ENCODE measurements around the gene MAGEC3. TPM values are rescaled to one million over a fixed set of nuclear protein-coding genes. Genes with fewer than 3 reads are reported as not detected.

MAGEC3 gene
- total RNA-seq, 1 experiment from 2014 or later, result not detected

GRCh38 chrX:141935645-141936044 lies 97.5 kb downstream of the MAGEC3 start:
- Histone ChIP-seq H3K4me1 (ENCODE audit: insufficient read depth, low read length, poor library complexity, severe bottlenecking) (no peaks in the 10 kb centered on the region), H3K9me3 (ENCODE audit: low read depth, low read length, poor library complexity, severe bottlenecking) (peaks cover 8% of the 10 kb centered on the region), H3K36me3 (ENCODE audit: insufficient read depth, low read length, poor library complexity, severe bottlenecking) (no peaks in the 10 kb centered on the region), H3K4me3 (ENCODE audit: low read depth, low read length, poor library complexity, severe bottlenecking) (no peak overlapping the region), H3K27me3 (replicated peaks; ENCODE audit: insufficient read depth, low read depth, low read length, poor library complexity) (no peaks in the 10 kb centered on the region), H3K27ac (ENCODE audit: low read depth, low read length, poor library complexity, severe bottlenecking) (no peak overlapping the region)
- POLR2A ChIA-PET (ENCODE audit: low non-redundant PET), result no interaction called here
- CTCF ChIA-PET, result no interaction called here
- TF ChIP-seq CTCF (conservative IDR thresholded peaks at IDR 0.05; ENCODE audit: low read depth, low read length) (no peak), EZH2 (IDR thresholded peaks at IDR 0.05; ENCODE audit: borderline replicate concordance, low read depth, low read length, poor library complexity, severe bottlenecking) (no peak)
- no TSS peak for BruUV-seq (replicated peaks)
- intact Hi-C loops (cut with micrococcal nuclease; ENCODE audit: unreplicated experiment), result no loop called here
- no peak for DNase-seq (ENCODE audit: low spot score)

- no peak for DNase-seq (ENCODE audit: low spot score)
- Histone ChIP-seq H3K4me3 (ENCODE audit: low read depth, low read length, poor library complexity, severe bottlenecking) (no peak overlapping the region), H3K27me3 (replicated peaks; ENCODE audit: insufficient read depth, low read depth, low read length, poor library complexity) (no peaks in the 10 kb centered on the region), H3K9me3 (ENCODE audit: low read depth, low read length, poor library complexity, severe bottlenecking) (peaks cover 8% of the 10 kb centered on the region), H3K27ac (ENCODE audit: low read depth, low read length, poor library complexity, severe bottlenecking) (no peak overlapping the region), H3K4me1 (ENCODE audit: insufficient read depth, low read length, poor library complexity, severe bottlenecking) (no peaks in the 10 kb centered on the region), H3K36me3 (ENCODE audit: insufficient read depth, low read length, poor library complexity, severe bottlenecking) (no peaks in the 10 kb centered on the region)
- POLR2A ChIA-PET (ENCODE audit: low non-redundant PET), result no interaction called here
- CTCF ChIA-PET, result no interaction called here
- TF ChIP-seq EZH2 (IDR thresholded peaks at IDR 0.05; ENCODE audit: borderline replicate concordance, low read depth, low read length, poor library complexity, severe bottlenecking) (no peak), CTCF (conservative IDR thresholded peaks at IDR 0.05; ENCODE audit: low read depth, low read length) (no peak)
- intact Hi-C loops (cut with micrococcal nuclease; ENCODE audit: unreplicated experiment), result no loop called here
- no TSS peak for BruUV-seq (replicated peaks)
Observed at GRCh38 chrX:141936080-141936479, 98.0 kb downstream of the MAGEC3 start.

GRCh38 chrX:141941234-141941633 lies 103.1 kb downstream of the MAGEC3 start:
- H3K4me1 ChIP-seq (ENCODE audit: insufficient read depth, low read length, poor library complexity, severe bottlenecking), result no peaks in the 10 kb centered on the region
- intact Hi-C loops (cut with micrococcal nuclease; ENCODE audit: unreplicated experiment), result no loop called here
- no TSS peak for BruUV-seq (replicated peaks)
- H3K27me3 ChIP-seq (replicated peaks; ENCODE audit: insufficient read depth, low read depth, low read length, poor library complexity), result no peaks in the 10 kb centered on the region
- TF ChIP-seq EZH2 (IDR thresholded peaks at IDR 0.05; ENCODE audit: borderline replicate concordance, low read depth, low read length, poor library complexity, severe bottlenecking) (no peak), CTCF (conservative IDR thresholded peaks at IDR 0.05; ENCODE audit: low read depth, low read length) (no peak)
- H3K36me3 ChIP-seq (ENCODE audit: insufficient read depth, low read length, poor library complexity, severe bottlenecking), result no peaks in the 10 kb centered on the region
- H3K4me3 ChIP-seq (ENCODE audit: low read depth, low read length, poor library complexity, severe bottlenecking), result no peak overlapping the region
- POLR2A ChIA-PET (ENCODE audit: low non-redundant PET), result no interaction called here
- no peak for DNase-seq (ENCODE audit: low spot score)
- H3K9me3 ChIP-seq (ENCODE audit: low read depth, low read length, poor library complexity, severe bottlenecking), result no peaks in the 10 kb centered on the region
- no peak overlapping the region for H3K27ac ChIP-seq (ENCODE audit: low read depth, low read length, poor library complexity, severe bottlenecking)
- CTCF ChIA-PET, result no interaction called here

Measured in A673 (cell line).